Nephron progenitor cell (in vitro differentiated cells): Measurements from ENCODE around the gene TRANK1.

Source experiments
- DNase-seq: peaks from one replicate; pipeline ENCODE4 v3.0.0; 2021
- H3K27ac Mint-ChIP-seq: 2 replicates; pipeline ENCODE4 v1.8.0; 2021; ENCODE audit warnings: mild to moderate bottlenecking, moderate library complexity, mixed read lengths
- H3K27me3 Mint-ChIP-seq: 2 replicates; pipeline ENCODE4 v1.8.0; 2021; ENCODE audit warnings: mild to moderate bottlenecking, low read depth, mixed read lengths; ENCODE audit not compliant: poor library complexity
- H3K36me3 Mint-ChIP-seq: 2 replicates; pipeline ENCODE4 v1.8.0; 2021; ENCODE audit warnings: low read depth, mixed read lengths
- H3K4me1 Mint-ChIP-seq: 2 replicates; pipeline ENCODE4 v1.8.0; 2021; ENCODE audit warnings: mixed read lengths
- H3K4me3 Mint-ChIP-seq: 2 replicates; pipeline ENCODE4 v1.8.0; 2021; ENCODE audit warnings: mild to moderate bottlenecking, moderate library complexity, mixed read lengths
- H3K9me3 Mint-ChIP-seq: 2 replicates; pipeline ENCODE4 v1.8.0; 2021; ENCODE audit warnings: mild to moderate bottlenecking, moderate library complexity, mixed read lengths
- CTCF ChIP-seq: fragments of 200-600 bp; sonication (generic); IDR thresholded peaks from 2 replicates; pipeline ENCODE4 v1.5.0; 2021; ENCODE audit warnings: antibody characterized with exemption

Gene TRANK1

GRCh38 chr3:36796161-36796560 lies 148.7 kb downstream of the TRANK1 start:
- Mint-ChIP-seq H3K4me3 (no peak overlapping the region), H3K27me3 (peaks cover 20% of the 10 kb centered on the region), H3K36me3 (no peaks in the 10 kb centered on the region), H3K4me1 (no peaks in the 10 kb centered on the region), H3K9me3 (no peaks in the 10 kb centered on the region), H3K27ac (no peak overlapping the region)
- DNase-seq: no peak
- TF ChIP-seq CTCF: no peak

- no peaks in the 10 kb centered on the region for H3K9me3 Mint-ChIP-seq
- TF ChIP-seq CTCF: no peak
- H3K27me3 Mint-ChIP-seq: peaks cover 25% of the 10 kb centered on the region
- no peaks in the 10 kb centered on the region for H3K4me1 Mint-ChIP-seq
- no peaks in the 10 kb centered on the region for H3K36me3 Mint-ChIP-seq
- H3K27ac Mint-ChIP-seq: no peak overlapping the region
- no peak for DNase-seq
- no peak overlapping the region for H3K4me3 Mint-ChIP-seq
These were observed 149.2 kb downstream of the TRANK1 start for GRCh38 chr3:36795622-36796021.

GRCh38 chr3:36792342-36792741 lies 152.5 kb downstream of the TRANK1 start:
- Mint-ChIP-seq H3K4me1 (no peaks in the 10 kb centered on the region), H3K27me3 (peaks cover 41% of the 10 kb centered on the region), H3K9me3 (no peaks in the 10 kb centered on the region), H3K4me3 (no peak overlapping the region), H3K27ac (no peak overlapping the region), H3K36me3 (no peaks in the 10 kb centered on the region)
- TF ChIP-seq CTCF: peak; percentile 50
- peak; percentile 40 for DNase-seq

GRCh38 chr3:36790765-36791164 lies 154.1 kb downstream of the TRANK1 start:
- H3K4me3 Mint-ChIP-seq: no peak overlapping the region
- H3K27ac Mint-ChIP-seq: no peak overlapping the region

GRCh38 chr3:36786921-36787890 lies 157.6 kb downstream of the TRANK1 start:
- no peaks in the 10 kb centered on the region for H3K4me1 Mint-ChIP-seq
- DNase-seq: no peak
- no peaks in the 10 kb centered on the region for H3K9me3 Mint-ChIP-seq
- no peak overlapping the region for H3K4me3 Mint-ChIP-seq
- H3K27me3 Mint-ChIP-seq: peaks cover 30% of the 10 kb centered on the region
- H3K27ac Mint-ChIP-seq: no peak overlapping the region
- TF ChIP-seq CTCF: no peak
- H3K36me3 Mint-ChIP-seq: no peaks in the 10 kb centered on the region

More at GRCh38 chr3:36790765-36791164, 154.1 kb downstream of the TRANK1 start:
- Mint-ChIP-seq H3K27me3 (peaks cover 37% of the 10 kb centered on the region), H3K4me1 (no peaks in the 10 kb centered on the region), H3K9me3 (no peaks in the 10 kb centered on the region), H3K36me3 (no peaks in the 10 kb centered on the region)
- DNase-seq: no peak
- no peak for TF ChIP-seq CTCF
